A673 (cell line): ENCODE data around the gene LMF2. TPM values are rescaled to one million over a fixed set of nuclear protein-coding genes. Genes with fewer than 3 reads are reported as not detected.

Source experiments
- BruUV-seq: library from RNA; stranded (reverse); fragments of 400-500 nt; replicated peaks from 2 replicates; lab custom pipeline; 2021; lab: Mats Ljungman, UMichigan
- CTCF ChIA-PET: fragments of 300-600 bp; sonication (Branson Sonifier 250); formaldehyde crosslinking; loops from one replicate; lab custom pipeline; 2022; ENCODE audit warnings: antibody characterized with exemption; lab: Charles Lee
- POLR2A ChIA-PET: fragments of 300-600 bp; sonication (Branson Sonifier 250); formaldehyde crosslinking; loops from one replicate; lab custom pipeline; 2022; ENCODE audit warnings: antibody characterized with exemption; ENCODE audit not compliant: low non-redundant PET; lab: Charles Lee
- DNase-seq: peaks from one replicate; pipeline ENCODE4 v3.0.0-alpha.2; 2015; ENCODE audit warnings: low spot score
- H3K27ac ChIP-seq: fragments of 200-600 bp; sonication (generic); 2 replicates; pipeline ENCODE4 v1.5.1; 2016; ENCODE audit warnings: mixed run types, low read depth, mild to moderate bottlenecking, mixed read lengths, antibody characterized with exemption, low read length; ENCODE audit not compliant: poor library complexity, severe bottlenecking
- H3K27me3 ChIP-seq: fragments of 200-600 bp; sonication (generic); replicated peaks from 2 replicates; pipeline ENCODE4 v1.6.1; 2017; ENCODE audit warnings: mixed run types, low read depth, mild to moderate bottlenecking, mixed read lengths, antibody characterized with exemption, low read length; ENCODE audit not compliant: insufficient read depth, poor library complexity
- H3K36me3 ChIP-seq: fragments of 200-600 bp; sonication (generic); 2 replicates; pipeline ENCODE4 v1.6.1; 2016; ENCODE audit warnings: mixed run types, mild to moderate bottlenecking, mixed read lengths, antibody characterized with exemption, low read length; ENCODE audit not compliant: insufficient read depth, poor library complexity, severe bottlenecking
- H3K4me1 ChIP-seq: fragments of 200-600 bp; sonication (generic); 2 replicates; pipeline ENCODE4 v1.6.1; 2017; ENCODE audit warnings: mixed run types, mild to moderate bottlenecking, mixed read lengths, antibody characterized with exemption, low read length; ENCODE audit not compliant: insufficient read depth, poor library complexity, severe bottlenecking
- H3K4me3 ChIP-seq: fragments of 200-600 bp; sonication (generic); 2 replicates; pipeline ENCODE4 v1.5.1; 2016; ENCODE audit warnings: low read depth, mixed run types, mild to moderate bottlenecking, mixed read lengths, low read length; ENCODE audit not compliant: poor library complexity, severe bottlenecking
- H3K9me3 ChIP-seq: fragments of 200-600 bp; sonication (generic); 2 replicates; pipeline ENCODE4 v1.6.1; 2016; ENCODE audit warnings: mixed run types, low read depth, mild to moderate bottlenecking, mixed read lengths, antibody characterized with exemption, low read length; ENCODE audit not compliant: poor library complexity, severe bottlenecking
- CTCF ChIP-seq: fragments of 300-800, 200-600 bp; sonication (generic); conservative IDR thresholded peaks from 2 replicates; pipeline ENCODE4 v1.5.1; 2017; ENCODE audit warnings: low read depth, mild to moderate bottlenecking, antibody characterized with exemption, low read length, moderate library complexity, mixed read lengths
- EZH2 ChIP-seq: fragments of 200-600 bp; sonication (generic); IDR thresholded peaks from 2 replicates; pipeline ENCODE4 v1.6.1; 2017; ENCODE audit warnings: borderline replicate concordance, low read depth, mild to moderate bottlenecking, mixed read lengths, antibody characterized with exemption, low read length; ENCODE audit not compliant: poor library complexity, severe bottlenecking
- intact Hi-C: fragments of 100-400 bp; cut with micrococcal nuclease; formaldehyde crosslinking; loops from one replicate; pipeline ENCODE4 v1.10.0; 2022; ENCODE audit not compliant: unreplicated experiment
- total RNA-seq: library from RNA; stranded (reverse); gene quantifications from 2 replicates; pipeline ENCODE4 v1.2.3, GENCODE V29; 2021

Gene LMF2
- total RNA-seq, 1 experiment from 2014 or later: 79.2 TPM

DNA sequence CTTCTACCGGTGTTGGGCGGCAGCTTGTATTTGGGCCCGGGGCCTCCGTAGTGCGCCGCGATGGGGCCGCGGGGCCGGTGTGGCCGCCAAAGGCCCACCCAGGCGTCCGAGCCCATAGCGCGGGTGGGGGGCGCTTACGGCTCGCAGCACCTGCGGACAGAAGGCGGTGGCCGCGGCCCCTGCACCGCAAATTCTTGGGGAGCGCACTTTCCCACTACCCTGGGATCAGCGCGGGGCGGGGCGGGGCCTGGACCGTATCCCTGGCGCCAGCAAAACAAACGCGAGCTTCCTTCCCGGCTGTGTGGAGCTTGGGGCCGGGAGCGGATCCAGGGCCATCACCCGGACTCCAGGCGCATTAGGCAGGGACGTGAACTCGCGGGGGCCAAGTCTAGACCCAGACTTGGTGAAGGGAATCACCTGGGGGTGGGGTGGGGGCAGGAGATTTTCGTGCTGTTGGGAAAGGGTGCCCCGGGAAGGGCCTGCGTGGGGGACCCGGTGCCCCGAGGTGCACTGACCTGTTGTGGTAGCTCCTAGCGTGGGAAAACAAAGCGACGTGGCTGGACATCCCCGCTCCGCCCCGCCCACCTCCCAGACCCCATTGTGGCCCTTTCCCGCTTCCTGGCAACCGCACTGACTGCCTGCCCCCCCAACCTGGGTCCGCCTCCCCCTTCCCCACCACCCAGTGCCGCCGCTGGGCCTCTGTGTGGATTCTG is 24.6 kb upstream of the LMF2 start:
- H3K27ac ChIP-seq: no peak overlapping the region
- intact Hi-C loops: no loop called here
- H3K4me3 ChIP-seq: peak overlapping the region; percentile 46
- TF ChIP-seq CTCF (no peak), EZH2 (no peak)
- peaks cover 17% of the 10 kb centered on the region for H3K4me1 ChIP-seq
- DNase-seq: no peak
- H3K27me3 ChIP-seq: peaks cover 23% of the 10 kb centered on the region
- no peaks in the 10 kb centered on the region for H3K36me3 ChIP-seq
- ChIA-PET POLR2A (no interaction called here), CTCF (no interaction called here)
- BruUV-seq: no TSS peak
- H3K9me3 ChIP-seq: no peaks in the 10 kb centered on the region

DNA sequence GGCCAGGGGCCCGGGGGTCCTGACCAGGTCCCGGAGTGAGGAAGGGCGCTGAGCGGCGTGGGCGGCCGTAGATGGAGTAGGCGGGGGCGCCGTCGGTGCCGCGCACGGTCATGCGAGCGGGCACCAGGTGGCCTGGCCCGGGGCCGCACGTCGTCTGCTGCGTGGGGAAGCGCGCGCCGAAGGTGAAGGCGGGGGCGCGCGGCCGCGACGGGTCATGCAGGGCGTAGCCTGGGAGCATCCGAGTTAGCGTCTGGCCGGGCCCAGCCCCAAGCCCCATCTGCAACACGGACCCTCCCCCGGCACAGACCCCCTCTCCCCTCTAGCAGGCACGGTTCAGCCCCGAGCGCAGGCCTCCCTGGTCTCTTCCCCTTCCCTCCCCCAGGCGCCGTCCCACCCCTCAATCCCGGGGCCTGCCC is 24.1 kb upstream of the LMF2 start:
- POLR2A ChIA-PET: no interaction called here
- Histone ChIP-seq H3K4me3 (peak overlapping the region; percentile 46), H3K36me3 (no peaks in the 10 kb centered on the region), H3K9me3 (no peaks in the 10 kb centered on the region), H3K27me3 (peaks cover 23% of the 10 kb centered on the region), H3K4me1 (peaks cover 20% of the 10 kb centered on the region), H3K27ac (no peak overlapping the region)
- TF ChIP-seq CTCF (no peak), EZH2 (no peak)
- intact Hi-C loops: no loop called here
- no TSS peak for BruUV-seq
- DNase-seq: no peak
- CTCF ChIA-PET: no interaction called here

GRCh38 chr22:50530877-50531545 is 23.5 kb upstream of the LMF2 start:
- CTCF ChIA-PET: no interaction called here
- H3K27ac ChIP-seq: no peak overlapping the region
- POLR2A ChIA-PET: no interaction called here
- peaks cover 23% of the 10 kb centered on the region for H3K27me3 ChIP-seq
- H3K4me1 ChIP-seq: peaks cover 21% of the 10 kb centered on the region
- TF ChIP-seq EZH2: no peak
- TF ChIP-seq CTCF: no peak
- intact Hi-C loops: no loop called here
- peak; percentile 73 for DNase-seq
- H3K9me3 ChIP-seq: no peaks in the 10 kb centered on the region
- BruUV-seq: no TSS peak
- H3K36me3 ChIP-seq: no peaks in the 10 kb centered on the region
- H3K4me3 ChIP-seq: peak overlapping the region; percentile 46
